Retinal pigment epithelial cell (primary cell): ENCODE data around the gene BICC1.
"Not testable (repeated sequence)": the region's sequence is repeated elsewhere in the genome, so short reads cannot be mapped to it uniquely, and the experiment has no call there.

ENCODE experiments used
- DNase-seq: peaks from one replicate; pipeline ENCODE4 v3.0.0-alpha.2; 2010; ENCODE audit warnings: low read depth
- H3K4me3 ChIP-seq: 2 replicates; pipeline ENCODE4 v1.5.1; 2011; ENCODE audit warnings: mild to moderate bottlenecking, low read length, control low read depth, moderate library complexity
- TF ChIP-seq, protein P1 (sequence below): conservative IDR thresholded peaks from 2 replicates; pipeline ENCODE4 v1.5.1; 2011; ENCODE audit warnings: low read depth, low read length, control low read depth, inconsistent platforms

The BICC1 gene

DNA sequence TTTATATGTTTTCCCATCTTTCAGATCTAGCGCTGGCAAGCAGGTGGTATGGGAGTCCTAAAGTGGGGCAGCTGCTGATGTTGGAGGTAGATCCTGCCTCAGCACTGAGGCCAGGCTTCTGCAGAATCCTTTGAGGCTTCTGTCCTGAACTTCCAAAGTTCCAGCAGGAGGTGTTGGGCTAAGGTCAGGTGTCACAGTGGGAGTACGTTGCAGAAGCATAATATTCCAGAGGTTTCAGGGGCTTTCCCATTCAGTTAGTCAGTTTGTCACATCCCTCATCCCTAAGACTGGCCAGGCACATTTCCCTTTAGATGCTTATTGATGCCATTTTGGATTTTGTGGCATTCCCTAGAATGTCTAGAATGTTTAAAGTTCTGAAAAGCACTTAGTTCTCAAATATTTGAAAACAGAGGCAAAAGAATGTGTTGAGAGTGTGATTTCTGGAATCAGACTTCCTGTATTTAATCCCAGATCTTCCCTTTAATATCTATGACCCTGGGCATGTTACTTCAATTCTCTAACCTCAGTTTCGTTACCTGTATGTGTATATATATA, 344.7 kb downstream of the BICC1 start:
- H3K4me3 ChIP-seq, result no peak overlapping the region
- DNase-seq, result no peak
- TF ChIP-seq, protein P1, sequence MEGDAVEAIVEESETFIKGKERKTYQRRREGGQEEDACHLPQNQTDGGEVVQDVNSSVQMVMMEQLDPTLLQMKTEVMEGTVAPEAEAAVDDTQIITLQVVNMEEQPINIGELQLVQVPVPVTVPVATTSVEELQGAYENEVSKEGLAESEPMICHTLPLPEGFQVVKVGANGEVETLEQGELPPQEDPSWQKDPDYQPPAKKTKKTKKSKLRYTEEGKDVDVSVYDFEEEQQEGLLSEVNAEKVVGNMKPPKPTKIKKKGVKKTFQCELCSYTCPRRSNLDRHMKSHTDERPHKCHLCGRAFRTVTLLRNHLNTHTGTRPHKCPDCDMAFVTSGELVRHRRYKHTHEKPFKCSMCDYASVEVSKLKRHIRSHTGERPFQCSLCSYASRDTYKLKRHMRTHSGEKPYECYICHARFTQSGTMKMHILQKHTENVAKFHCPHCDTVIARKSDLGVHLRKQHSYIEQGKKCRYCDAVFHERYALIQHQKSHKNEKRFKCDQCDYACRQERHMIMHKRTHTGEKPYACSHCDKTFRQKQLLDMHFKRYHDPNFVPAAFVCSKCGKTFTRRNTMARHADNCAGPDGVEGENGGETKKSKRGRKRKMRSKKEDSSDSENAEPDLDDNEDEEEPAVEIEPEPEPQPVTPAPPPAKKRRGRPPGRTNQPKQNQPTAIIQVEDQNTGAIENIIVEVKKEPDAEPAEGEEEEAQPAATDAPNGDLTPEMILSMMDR, result no peak

DNA sequence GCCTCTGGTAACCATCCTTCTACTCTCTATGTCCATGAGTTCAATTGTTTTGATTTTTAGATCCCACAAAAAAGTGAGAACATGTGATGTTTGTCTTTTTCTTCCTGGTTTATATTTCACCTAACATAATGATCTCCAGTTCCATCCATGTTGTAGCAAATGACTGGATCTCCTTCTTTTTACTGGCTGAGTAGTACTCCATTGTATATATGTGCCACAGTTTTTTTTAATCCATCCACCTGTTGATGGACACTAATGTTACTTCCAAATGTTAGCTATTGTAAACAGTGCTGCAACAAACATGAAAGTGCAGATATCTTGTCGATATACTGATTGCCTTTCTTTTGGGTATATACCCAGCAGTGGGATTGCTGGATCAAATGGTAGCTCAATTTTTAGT, 345.5 kb downstream of the BICC1 start:
- not testable (repeated sequence) for H3K4me3 ChIP-seq

DNA sequence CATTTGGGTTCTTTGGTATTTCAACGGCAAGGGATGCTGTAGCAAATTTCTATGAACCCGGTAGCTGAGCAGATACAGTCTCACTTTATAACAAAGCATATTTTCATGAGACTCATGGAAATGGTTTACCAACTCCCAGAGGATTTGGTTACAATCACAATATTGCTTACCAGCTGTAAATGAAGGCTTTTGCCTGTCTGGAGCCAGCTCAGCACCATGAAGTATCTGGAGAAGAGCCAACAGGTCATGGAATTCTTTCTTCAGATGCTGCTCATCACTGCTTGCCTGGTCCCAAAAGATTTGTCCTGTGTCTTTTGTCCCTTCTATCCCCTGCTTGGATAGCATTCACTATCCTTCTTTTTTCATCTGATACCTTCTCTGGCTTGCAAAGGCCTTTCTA, 346.9 kb downstream of the BICC1 start:
- TF ChIP-seq, protein P1, result no peak

More for the DNA sequence above, 345.5 kb downstream of the BICC1 start:
- not testable (repeated sequence) for DNase-seq

GRCh38 chr10:58867683-58868082, 355.0 kb downstream of the BICC1 start:
- no peak for DNase-seq
- TF ChIP-seq, protein P1, result no peak
- H3K4me3 ChIP-seq, result no peak overlapping the region

More for the DNA sequence above, 346.9 kb downstream of the BICC1 start:
- H3K4me3 ChIP-seq, result no peak overlapping the region
- no peak for DNase-seq

DNA sequence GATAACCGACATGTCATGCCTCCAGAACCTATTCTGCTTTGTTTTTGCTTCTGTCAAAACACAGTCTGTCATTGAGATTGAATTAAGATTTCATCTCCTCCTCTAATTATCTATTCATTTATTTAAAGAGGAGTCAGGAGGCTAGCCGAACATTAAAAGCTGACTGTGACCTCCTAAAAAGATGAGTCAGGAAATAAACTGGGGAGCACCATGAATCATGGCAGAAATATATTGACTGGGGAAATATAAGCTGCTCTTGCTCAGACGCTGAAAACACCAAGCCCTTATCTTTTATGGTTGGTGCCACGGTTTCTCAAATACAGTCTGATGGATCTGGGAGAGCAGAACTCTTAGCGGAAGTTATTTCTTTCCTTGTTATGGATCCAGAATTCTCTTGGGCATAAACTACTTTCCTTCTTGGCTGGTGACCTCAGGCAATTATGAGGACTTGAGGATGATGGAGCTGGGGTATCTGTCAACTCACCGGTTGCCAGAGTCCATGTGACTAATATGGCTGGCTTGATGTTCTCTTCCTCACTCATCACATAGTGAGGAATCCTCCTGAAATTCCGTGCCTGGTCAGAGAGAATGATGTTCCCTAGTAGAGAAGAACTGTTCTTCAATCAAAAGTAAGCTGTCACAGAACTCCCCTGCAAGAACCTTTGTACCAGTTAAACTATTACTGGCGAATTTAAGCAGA, 356.2 kb downstream of the BICC1 start:
- no peak overlapping the region for H3K4me3 ChIP-seq
- TF ChIP-seq, protein P1, result no peak
- DNase-seq, result no peak

DNA sequence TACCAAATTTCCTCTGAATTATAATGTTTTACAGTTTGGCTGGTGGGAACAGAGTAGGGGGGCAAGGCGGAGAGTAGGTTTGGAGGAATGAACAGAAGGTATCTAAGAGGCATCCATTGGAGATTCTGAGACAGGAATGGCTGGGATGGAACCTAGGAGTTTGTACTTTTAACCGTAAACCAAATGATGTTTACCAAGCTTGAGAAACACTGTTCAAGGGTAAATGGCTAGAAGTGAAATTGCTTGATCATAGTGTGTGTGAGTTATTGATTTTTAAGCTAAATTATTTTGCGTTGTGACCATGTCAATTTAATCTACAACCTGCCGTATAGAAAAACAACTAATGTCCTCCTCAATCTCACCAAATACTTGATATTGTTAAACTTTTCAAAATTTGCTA, 357.4 kb downstream of the BICC1 start:
- no peak overlapping the region for H3K4me3 ChIP-seq
- TF ChIP-seq, protein P1, result no peak
- no peak for DNase-seq

DNA sequence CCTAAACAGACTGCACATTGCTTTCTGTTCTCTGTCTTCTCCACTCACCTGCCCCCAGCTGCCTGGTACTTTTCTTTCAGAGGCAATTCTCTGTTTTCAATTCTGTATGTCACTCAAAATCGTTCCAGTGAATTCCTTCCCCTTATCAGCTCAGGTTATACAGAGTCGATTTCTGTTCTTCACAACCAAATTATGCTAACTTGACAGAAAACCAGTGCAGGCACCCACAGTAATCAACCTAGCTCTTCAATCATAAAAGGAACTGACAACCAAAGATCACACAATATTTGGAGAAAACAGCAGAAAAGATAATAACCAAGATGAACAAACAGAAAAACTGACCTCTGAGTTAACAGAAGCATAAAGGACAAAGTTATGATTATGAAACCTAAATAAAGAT, 360.5 kb downstream of the BICC1 start:
- TF ChIP-seq, protein P1, result no peak
- DNase-seq, result no peak
- H3K4me3 ChIP-seq, result no peak overlapping the region
